ENCODE results near the gene DOCK6. TPM values are rescaled to one million over a fixed set of nuclear protein-coding genes. Genes with fewer than 3 reads are reported as not detected.

The DOCK6 gene
- total RNA-seq, 4 donors from 2014 or later, result 19.7 to 94.0 (median 33.3) TPM

DNA sequence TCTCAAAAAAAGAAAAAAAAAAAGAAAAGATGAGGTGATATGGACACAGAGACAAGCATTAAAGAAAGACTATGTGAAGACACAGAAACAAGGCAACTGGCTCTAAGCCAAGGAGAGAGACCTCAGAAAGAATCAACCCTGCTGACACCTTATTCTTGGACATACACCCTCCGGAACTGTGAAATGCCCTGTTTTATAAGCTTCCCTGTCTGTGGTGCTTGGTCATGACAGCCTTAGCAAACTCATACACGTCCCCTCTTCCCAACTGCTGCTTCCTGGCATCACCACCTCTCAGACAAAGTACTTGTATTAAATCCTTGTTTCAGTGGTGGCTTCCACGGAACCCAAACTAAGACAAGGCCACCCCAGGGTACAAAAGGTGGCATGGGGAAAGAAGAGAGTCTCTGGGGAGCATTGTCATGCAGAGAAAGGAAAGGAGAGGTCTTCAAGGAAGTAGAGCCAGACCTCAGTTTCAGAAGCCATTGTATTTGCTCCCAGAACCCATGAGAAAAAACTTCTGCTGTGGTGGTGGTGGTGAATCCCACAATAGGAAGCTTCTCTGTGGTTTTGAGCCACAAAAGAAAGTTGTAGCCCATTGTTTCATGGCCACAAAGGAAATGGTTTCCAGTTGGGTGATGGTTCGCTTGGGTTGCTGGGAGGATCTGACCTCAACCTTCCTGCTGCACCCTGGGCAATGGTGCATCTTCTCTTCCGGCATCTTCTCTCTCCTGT is 17.3 kb upstream of the DOCK6 start:
- Histone ChIP-seq H3K27ac (no peak overlapping the region), H3K36me3 (no peaks in the 10 kb centered on the region), H3K27me3 (peaks cover 0 to 40% (median 0%) of the 10 kb centered on the region in 4 donors), H3K4me3 (no peak overlapping the region), H3K4me1 (peaks cover 0 to 12% (median 0%) of the 10 kb centered on the region in 3 donors), H3K9me3 (no peaks in the 10 kb centered on the region)
- WGBS, 2 donors, result 52 to 63% methylated on average over 4 to 5 of the region's 5 CpGs
- TF ChIP-seq, protein P1, sequence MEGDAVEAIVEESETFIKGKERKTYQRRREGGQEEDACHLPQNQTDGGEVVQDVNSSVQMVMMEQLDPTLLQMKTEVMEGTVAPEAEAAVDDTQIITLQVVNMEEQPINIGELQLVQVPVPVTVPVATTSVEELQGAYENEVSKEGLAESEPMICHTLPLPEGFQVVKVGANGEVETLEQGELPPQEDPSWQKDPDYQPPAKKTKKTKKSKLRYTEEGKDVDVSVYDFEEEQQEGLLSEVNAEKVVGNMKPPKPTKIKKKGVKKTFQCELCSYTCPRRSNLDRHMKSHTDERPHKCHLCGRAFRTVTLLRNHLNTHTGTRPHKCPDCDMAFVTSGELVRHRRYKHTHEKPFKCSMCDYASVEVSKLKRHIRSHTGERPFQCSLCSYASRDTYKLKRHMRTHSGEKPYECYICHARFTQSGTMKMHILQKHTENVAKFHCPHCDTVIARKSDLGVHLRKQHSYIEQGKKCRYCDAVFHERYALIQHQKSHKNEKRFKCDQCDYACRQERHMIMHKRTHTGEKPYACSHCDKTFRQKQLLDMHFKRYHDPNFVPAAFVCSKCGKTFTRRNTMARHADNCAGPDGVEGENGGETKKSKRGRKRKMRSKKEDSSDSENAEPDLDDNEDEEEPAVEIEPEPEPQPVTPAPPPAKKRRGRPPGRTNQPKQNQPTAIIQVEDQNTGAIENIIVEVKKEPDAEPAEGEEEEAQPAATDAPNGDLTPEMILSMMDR (IDR thresholded peaks at IDR 0.05), result no peak
- TF ChIP-seq POLR2A (IDR thresholded peaks at IDR 0.05), result no peak
- DNase-seq, result no peak
- intact Hi-C loops (cut with DNase I), result no loop called here

DNA sequence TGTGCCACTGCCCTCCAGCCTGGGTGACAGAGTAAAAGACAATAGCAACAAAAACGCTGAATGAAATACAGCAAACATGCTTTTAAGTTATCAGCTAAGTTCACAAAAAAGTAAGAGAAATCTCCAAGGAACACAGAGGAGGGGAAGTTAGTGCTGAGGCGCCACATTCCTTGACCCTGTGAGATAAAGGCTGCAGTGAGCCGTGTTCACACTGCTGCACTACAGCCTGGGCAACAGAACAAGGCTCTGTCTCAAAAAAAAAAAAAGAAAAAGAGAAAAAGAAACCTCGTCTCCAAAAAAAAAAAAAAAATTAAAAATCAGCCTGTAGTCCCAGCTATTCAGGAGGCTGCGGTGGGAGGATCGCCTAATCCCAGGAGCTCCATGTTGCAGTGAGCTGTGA is 16.3 kb upstream of the DOCK6 start:
- DNase-seq, result no peak
- H3K4me1 ChIP-seq, result peaks cover 0 to 12% (median 0%) of the 10 kb centered on the region in 3 donors
- H3K27me3 ChIP-seq, result peaks cover 0 to 42% (median 0%) of the 10 kb centered on the region in 4 donors
- intact Hi-C loops (cut with DNase I), result no loop called here
- no peak overlapping the region for H3K4me3 ChIP-seq
- H3K36me3 ChIP-seq, result no peaks in the 10 kb centered on the region
- H3K27ac ChIP-seq, result no peak overlapping the region
- TF ChIP-seq, protein P1 (IDR thresholded peaks at IDR 0.05), result no peak
- TF ChIP-seq POLR2A (IDR thresholded peaks at IDR 0.05), result no peak
- WGBS, 2 donors, result 52 to 55% methylated on average over 6 of the region's 6 CpGs
- H3K9me3 ChIP-seq, result no peaks in the 10 kb centered on the region

DNA sequence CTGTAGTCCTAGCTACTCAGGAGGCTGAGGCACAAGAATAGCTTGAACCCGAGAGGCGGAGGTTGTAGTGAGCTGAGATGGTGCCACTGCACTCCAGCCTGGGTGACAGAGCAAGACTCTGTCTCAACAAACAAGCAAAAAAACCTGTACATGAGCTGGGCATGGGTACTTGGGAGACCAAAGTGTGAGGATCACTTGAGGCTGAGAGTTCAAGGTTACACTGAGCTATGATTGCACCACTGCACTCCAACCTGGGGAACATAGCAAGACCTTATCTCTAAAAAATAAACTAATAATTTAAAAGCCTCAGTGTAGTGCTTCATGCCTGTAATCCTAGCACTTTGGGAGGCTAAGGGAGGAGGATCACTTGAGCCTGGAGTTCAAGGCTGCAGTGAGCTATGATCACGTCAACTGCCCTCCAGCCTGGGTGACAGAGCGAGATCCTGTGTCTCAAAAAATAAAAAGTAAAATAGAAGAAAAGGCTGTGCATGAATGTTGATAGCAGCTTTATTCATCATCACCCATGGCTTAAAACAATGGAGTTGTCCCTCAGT is 12.3 kb upstream of the DOCK6 start:
- Histone ChIP-seq H3K4me3 (no peak overlapping the region), H3K27me3 (peaks cover 0 to 27% (median 0%) of the 10 kb centered on the region in 4 donors), H3K36me3 (no peaks in the 10 kb centered on the region), H3K9me3 (no peaks in the 10 kb centered on the region), H3K27ac (no peak overlapping the region), H3K4me1 (peaks cover 0 to 14% (median 3%) of the 10 kb centered on the region in 3 donors)
- TF ChIP-seq, protein P1 (IDR thresholded peaks at IDR 0.05), result no peak
- no peak for TF ChIP-seq POLR2A (IDR thresholded peaks at IDR 0.05)
- intact Hi-C loops (cut with DNase I), result no loop called here
- no peak for DNase-seq
- 64 to 81% methylated on average over 4 of the region's 4 CpGs for WGBS, 2 donors

DNA sequence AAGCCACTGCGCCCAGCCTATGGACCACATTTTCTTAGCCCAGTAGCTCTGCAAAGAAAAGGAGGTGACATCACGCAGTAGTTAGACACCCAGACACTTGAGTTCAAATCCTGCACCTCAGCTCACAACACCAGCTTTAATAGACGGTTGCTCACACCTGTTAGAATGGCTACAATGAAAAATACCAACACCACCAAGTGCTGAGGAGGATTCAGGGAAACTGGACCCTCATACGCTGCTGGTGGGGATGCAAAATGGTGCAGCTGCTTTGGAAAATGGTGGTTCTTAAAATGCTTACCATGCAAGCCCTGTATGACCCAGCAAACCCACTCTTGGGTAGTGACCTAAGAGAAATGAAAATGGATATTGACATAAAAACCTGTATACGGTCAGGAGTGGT is 11.7 kb upstream of the DOCK6 start:
- no peak for DNase-seq
- Histone ChIP-seq H3K27ac (no peak overlapping the region), H3K9me3 (no peaks in the 10 kb centered on the region), H3K36me3 (no peaks in the 10 kb centered on the region), H3K4me3 (no peak overlapping the region), H3K27me3 (peaks cover 0 to 21% (median 0%) of the 10 kb centered on the region in 4 donors), H3K4me1 (peaks cover under 1 to 19% (median 9%) of the 10 kb centered on the region in 3 donors)
- no peak for TF ChIP-seq POLR2A (IDR thresholded peaks at IDR 0.05)
- TF ChIP-seq, protein P1 (IDR thresholded peaks at IDR 0.05), result no peak
- 86 to 87% methylated on average over 3 to 5 of the region's 5 CpGs for WGBS, 2 donors
- intact Hi-C loops (cut with DNase I), result no loop called here

DNA sequence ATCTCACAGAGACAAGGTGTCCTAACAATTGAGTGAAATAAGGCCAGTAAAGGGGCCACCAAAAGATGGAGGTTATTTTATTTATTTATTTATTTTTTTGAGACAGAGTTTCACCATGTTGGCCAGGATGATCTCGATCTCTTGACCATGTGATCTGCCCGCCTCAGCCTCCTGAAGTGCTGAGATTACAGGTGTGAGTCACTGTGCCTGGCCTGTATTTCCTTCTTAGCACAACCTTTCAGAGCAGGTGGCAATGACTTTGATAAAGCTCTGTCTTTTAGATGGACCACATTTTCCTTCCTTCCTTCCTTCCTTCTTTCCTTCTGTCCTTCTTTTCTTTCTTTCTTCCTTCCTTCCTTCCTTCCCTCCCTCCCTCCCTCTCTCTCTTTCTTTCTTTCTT is 11.0 kb upstream of the DOCK6 start:
- WGBS, 2 donors, result 47 to 64% methylated on average over 2 of the region's 2 CpGs
- no peak for TF ChIP-seq POLR2A (IDR thresholded peaks at IDR 0.05)
- TF ChIP-seq, protein P1 (IDR thresholded peaks at IDR 0.05), result no peak
- no peaks in the 10 kb centered on the region for H3K36me3 ChIP-seq
- no peak overlapping the region for H3K27ac ChIP-seq
- H3K4me1 ChIP-seq, result peaks cover 8 to 26% (median 15%) of the 10 kb centered on the region in 3 donors
- intact Hi-C loops (cut with DNase I), result no loop called here
- H3K4me3 ChIP-seq, result no peak overlapping the region
- no peak for DNase-seq
- H3K27me3 ChIP-seq, result peaks cover 0 to 17% (median 0%) of the 10 kb centered on the region in 4 donors
- H3K9me3 ChIP-seq, result no peaks in the 10 kb centered on the region
